Astrocyte (in vitro differentiated cells and primary cell): Measurements from ENCODE around the gene MMP26. TPM values are rescaled to one million over a fixed set of nuclear protein-coding genes. Genes with fewer than 3 reads are reported as not detected.

ENCODE experiments used
- DNase-seq: peaks from one replicate; pipeline ENCODE4 v3.0.0-alpha.2; 2010; ENCODE audit warnings: low read depth
- FAIRE-seq: peaks from 2 replicates; lab custom pipeline; 2011; peaks lifted over from hg19 to GRCh38; lab: Jason Lieb, UNC
- H2AFZ ChIP-seq: 2 replicates; pipeline ENCODE4 v1.6.0; 2012; ENCODE audit warnings: low read depth, low read length, inconsistent platforms
- H3K27ac ChIP-seq: 2 replicates; pipeline ENCODE4 v1.5.1; 2011; ENCODE audit warnings: low read depth, low read length, inconsistent platforms
- H3K27me3 ChIP-seq: 2 replicates; pipeline ENCODE4 v1.6.0; 2011; ENCODE audit warnings: low read length, inconsistent platforms; ENCODE audit not compliant: insufficient read depth
- H3K36me3 ChIP-seq: 2 replicates; pipeline ENCODE4 v1.5.1; 2011; ENCODE audit warnings: low read length, inconsistent platforms; ENCODE audit not compliant: insufficient read depth
- H3K4me1 ChIP-seq: 2 replicates; pipeline ENCODE4 v1.5.1; 2011; ENCODE audit warnings: low read length, inconsistent platforms; ENCODE audit not compliant: insufficient read depth
- H3K4me2 ChIP-seq: 2 replicates; pipeline ENCODE4 v1.6.0; 2012; ENCODE audit warnings: low read length, inconsistent platforms
- H3K4me3 ChIP-seq: 2 replicates; pipeline ENCODE4 v1.5.1; 2011; ENCODE audit warnings: low read depth, mild to moderate bottlenecking, low read length, inconsistent platforms; ENCODE audit not compliant: insufficient read depth
- H3K79me2 ChIP-seq: 2 replicates; pipeline ENCODE4 v1.6.0; 2012; ENCODE audit warnings: mild to moderate bottlenecking, low read length, inconsistent platforms; ENCODE audit not compliant: insufficient read depth
- H3K9ac ChIP-seq: 2 replicates; pipeline ENCODE4 v1.6.0; 2012; ENCODE audit warnings: mild to moderate bottlenecking, low read length, inconsistent platforms
- H3K9me3 ChIP-seq: 2 replicates; pipeline ENCODE4 v1.5.1; 2012; ENCODE audit warnings: low read depth, mild to moderate bottlenecking, low read length, inconsistent platforms; ENCODE audit not compliant: insufficient read depth
- H4K20me1 ChIP-seq: 2 replicates; pipeline ENCODE4 v1.6.0; 2012; ENCODE audit warnings: low read length, inconsistent platforms; ENCODE audit not compliant: insufficient read depth
- H3K27ac Mint-ChIP-seq: one replicate; pipeline ENCODE4 v1.8.0; 2021; ENCODE audit warnings: mild to moderate bottlenecking, mixed read lengths; ENCODE audit not compliant: unreplicated experiment
- H3K27me3 Mint-ChIP-seq: one replicate; pipeline ENCODE4 v1.8.0; 2021; ENCODE audit warnings: low read depth, mixed read lengths; ENCODE audit not compliant: unreplicated experiment
- H3K36me3 Mint-ChIP-seq: one replicate; pipeline ENCODE4 v1.8.0; 2021; ENCODE audit warnings: low read depth, mixed read lengths; ENCODE audit not compliant: unreplicated experiment
- H3K4me1 Mint-ChIP-seq: one replicate; pipeline ENCODE4 v1.8.0; 2021; ENCODE audit warnings: low read depth, mixed read lengths; ENCODE audit not compliant: unreplicated experiment
- H3K4me3 Mint-ChIP-seq: one replicate; pipeline ENCODE4 v1.8.0; 2021; ENCODE audit warnings: mild to moderate bottlenecking, moderate library complexity, mixed read lengths; ENCODE audit not compliant: unreplicated experiment
- H3K9me3 Mint-ChIP-seq: one replicate; pipeline ENCODE4 v1.8.0; 2021; ENCODE audit warnings: mild to moderate bottlenecking, mixed read lengths; ENCODE audit not compliant: unreplicated experiment
- EZH2 ChIP-seq: IDR thresholded peaks from 2 replicates; pipeline ENCODE4 v1.6.1; 2012; ENCODE audit warnings: mild to moderate bottlenecking, low read length, inconsistent platforms; ENCODE audit not compliant: insufficient read depth
- total RNA-seq: library from RNA; stranded (reverse); gene quantifications from 2 replicates; pipeline ENCODE4 v1.2.1, GENCODE V29; 2021
- TF ChIP-seq, protein P1 (sequence below): IDR thresholded peaks from 2 replicates; pipeline ENCODE4 v1.5.1; 2011; ENCODE audit warnings: low read depth, mild to moderate bottlenecking, inconsistent platforms, low read length, moderate library complexity; ENCODE audit not compliant: insufficient read depth

Gene MMP26
- total RNA-seq, 1 donor from 2014 or later: not detected

DNA sequence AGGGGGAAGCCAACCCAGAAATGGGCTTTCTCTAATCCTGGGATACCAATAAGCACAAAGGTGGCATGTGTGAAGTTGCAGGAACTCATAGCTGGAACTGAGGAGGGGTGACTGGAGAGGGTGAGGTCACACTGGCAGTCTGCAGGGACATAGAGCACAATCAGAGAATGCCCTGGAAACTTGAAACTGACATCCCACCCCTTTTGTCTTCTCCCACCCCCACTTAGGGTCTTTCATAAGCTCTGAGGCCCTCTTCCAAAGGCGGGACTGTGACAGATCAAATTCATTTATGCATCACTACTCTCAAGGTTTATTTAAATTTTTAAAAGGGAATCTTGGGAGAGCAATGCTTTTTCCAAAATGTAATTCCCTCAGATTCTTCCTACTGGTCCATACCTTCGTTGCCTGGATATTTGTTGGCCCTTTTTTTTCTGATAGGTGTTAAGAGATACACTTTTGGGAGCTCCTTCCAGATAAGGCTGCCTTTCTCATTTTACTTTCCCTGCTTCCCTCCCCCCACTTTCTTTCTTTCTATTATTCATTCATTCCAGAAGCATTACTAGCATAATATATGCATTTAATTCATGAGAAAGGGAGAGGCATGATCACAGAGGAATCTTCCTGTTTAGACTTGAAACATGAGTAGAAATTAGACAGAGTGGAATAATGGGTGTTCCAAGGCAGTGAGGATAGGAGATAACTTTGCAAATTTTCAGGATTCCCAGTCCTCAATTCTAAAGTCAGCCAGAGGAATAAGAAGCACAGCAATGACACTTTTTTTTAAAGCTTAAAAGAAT lies 21.8 kb upstream of the MMP26 start:
- H3K27ac Mint-ChIP-seq: no peak overlapping the region
- H3K36me3 Mint-ChIP-seq: no peaks in the 10 kb centered on the region
- H3K4me1 Mint-ChIP-seq: peaks cover 5% of the 10 kb centered on the region
- H3K4me3 Mint-ChIP-seq: no peak overlapping the region
- H3K9me3 Mint-ChIP-seq: no peaks in the 10 kb centered on the region
- DNase-seq (peak; percentile 27), FAIRE-seq (no peak)
- Histone ChIP-seq H3K36me3 (no peaks in the 10 kb centered on the region), H3K4me1 (peaks cover 9% of the 10 kb centered on the region), H3K9me3 (peaks cover 3% of the 10 kb centered on the region), H3K27ac (no peak overlapping the region), H2AFZ (peak overlapping the region; percentile 31), H3K4me2 (peak overlapping the region; percentile 50), H3K9ac (no peak overlapping the region), H3K4me3 (no peak overlapping the region), H4K20me1 (no peaks in the 10 kb centered on the region), H3K27me3 (no peaks in the 10 kb centered on the region), H3K79me2 (no peaks in the 10 kb centered on the region)
- H3K27me3 Mint-ChIP-seq: no peaks in the 10 kb centered on the region
- TF ChIP-seq, protein P1, sequence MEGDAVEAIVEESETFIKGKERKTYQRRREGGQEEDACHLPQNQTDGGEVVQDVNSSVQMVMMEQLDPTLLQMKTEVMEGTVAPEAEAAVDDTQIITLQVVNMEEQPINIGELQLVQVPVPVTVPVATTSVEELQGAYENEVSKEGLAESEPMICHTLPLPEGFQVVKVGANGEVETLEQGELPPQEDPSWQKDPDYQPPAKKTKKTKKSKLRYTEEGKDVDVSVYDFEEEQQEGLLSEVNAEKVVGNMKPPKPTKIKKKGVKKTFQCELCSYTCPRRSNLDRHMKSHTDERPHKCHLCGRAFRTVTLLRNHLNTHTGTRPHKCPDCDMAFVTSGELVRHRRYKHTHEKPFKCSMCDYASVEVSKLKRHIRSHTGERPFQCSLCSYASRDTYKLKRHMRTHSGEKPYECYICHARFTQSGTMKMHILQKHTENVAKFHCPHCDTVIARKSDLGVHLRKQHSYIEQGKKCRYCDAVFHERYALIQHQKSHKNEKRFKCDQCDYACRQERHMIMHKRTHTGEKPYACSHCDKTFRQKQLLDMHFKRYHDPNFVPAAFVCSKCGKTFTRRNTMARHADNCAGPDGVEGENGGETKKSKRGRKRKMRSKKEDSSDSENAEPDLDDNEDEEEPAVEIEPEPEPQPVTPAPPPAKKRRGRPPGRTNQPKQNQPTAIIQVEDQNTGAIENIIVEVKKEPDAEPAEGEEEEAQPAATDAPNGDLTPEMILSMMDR: no peak
- no peak for TF ChIP-seq EZH2

DNA sequence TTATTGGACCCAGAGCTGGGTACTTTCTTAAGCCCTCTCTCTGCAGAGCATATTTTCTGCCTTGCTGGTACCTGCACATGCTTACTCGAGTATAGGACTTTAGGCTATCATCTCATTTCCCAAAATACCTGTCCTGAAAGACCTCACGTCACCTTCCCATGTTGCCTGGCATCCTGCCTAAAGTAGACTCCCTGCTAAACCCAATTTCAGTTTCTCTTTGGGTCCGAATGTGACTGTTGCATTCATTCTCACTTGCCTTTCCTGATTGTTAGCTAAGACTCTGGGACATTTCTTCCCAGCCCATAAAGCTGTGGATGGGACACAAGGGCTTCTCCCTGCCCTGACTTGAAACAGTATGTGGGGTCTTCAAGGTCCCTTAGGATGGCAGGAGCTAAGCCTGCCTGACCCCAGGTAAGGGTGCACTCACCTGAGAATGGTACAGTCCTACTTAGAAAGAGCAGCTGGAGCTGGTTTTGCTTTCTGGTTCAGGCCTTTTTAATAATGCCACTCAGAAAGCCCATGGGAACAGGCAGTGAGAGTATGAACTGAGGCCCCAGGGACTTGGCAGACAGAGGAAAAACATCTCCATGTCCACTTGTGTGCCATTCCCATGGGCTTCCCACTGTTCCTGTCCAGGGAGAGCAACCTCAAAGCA lies 19.8 kb upstream of the MMP26 start:
- no peak for FAIRE-seq
- Mint-ChIP-seq H3K4me3 (no peak overlapping the region), H3K27me3 (no peaks in the 10 kb centered on the region)

More for the DNA sequence above, 19.8 kb upstream of the MMP26 start:
- TF ChIP-seq, protein P1: no peak
- no peak for TF ChIP-seq EZH2
- Histone ChIP-seq H3K4me1 (peaks cover 9% of the 10 kb centered on the region), H3K27me3 (no peaks in the 10 kb centered on the region), H3K79me2 (no peaks in the 10 kb centered on the region), H3K9me3 (peaks cover 3% of the 10 kb centered on the region), H4K20me1 (no peaks in the 10 kb centered on the region), H3K9ac (no peak overlapping the region), H3K4me3 (no peak overlapping the region), H3K36me3 (no peaks in the 10 kb centered on the region), H3K27ac (no peak overlapping the region), H2AFZ (no peak overlapping the region), H3K4me2 (no peak overlapping the region)
- DNase-seq: no peak
- H3K4me1 Mint-ChIP-seq: peaks cover 5% of the 10 kb centered on the region
- no peaks in the 10 kb centered on the region for H3K36me3 Mint-ChIP-seq
- H3K27ac Mint-ChIP-seq: no peak overlapping the region
- H3K9me3 Mint-ChIP-seq: no peaks in the 10 kb centered on the region
